ENCODE measurements around the gene KRTAP3-1. TPM values are rescaled to one million over a fixed set of nuclear protein-coding genes. Genes with fewer than 3 reads are reported as not detected.
A peak's percentile ranks its signal among the peaks of the same experiment; 100 is the strongest.
"Not testable (repeated sequence)": the region's sequence is repeated elsewhere in the genome, so short reads cannot be mapped to it uniquely, and the experiment has no call there.

The KRTAP3-1 gene
- not detected for polyA plus RNA-seq (ENCODE audit: insufficient read length in 3 of 3)
- long read RNA-seq, donor 1, result 0 reads
- long read RNA-seq, donor 2, result 0 reads
- long read RNA-seq, donor 3, result 0 reads
- long read RNA-seq, donor 4, result 0 reads
- long read RNA-seq, donor 5, result 0 reads
- long read RNA-seq, donor 6, result 0 reads
- long read RNA-seq, donor 7, result 0 reads
- long read RNA-seq, donor 8, result 0 reads
- long read RNA-seq, donor 9, partial matches to known transcripts, result 0 of 1 reads
- long read RNA-seq, donor 9, other reads (novel, unspliced or antisense), result 0 of 1 reads
- long read RNA-seq, donor 10, result 0 reads
- long read RNA-seq, donor 11, result 0 reads
- long read RNA-seq, donor 12, result 0 reads
- long read RNA-seq, donor 13, result 0 reads
- long read RNA-seq, donor 14, result 0 reads
- long read RNA-seq, donor 15, result 0 reads
- long read RNA-seq, donor 16, result 0 reads

- no peak for DNase-seq (ENCODE audit: extremely low read depth in 1 of 11, low read depth in 9 of 11, low spot score in 4 of 11)
These were observed at the start of gene KRTAP3-1 for GRCh38 chr17:41008811-41009210. Gene KRTAP3-1 (minus strand): TSS chr17:41009128. CDS start chr17:41009074, 54 bp downstream.

GRCh38 chr17:41057547-41057946, 48.6 kb upstream of the KRTAP3-1 start:
- no peak for DNase-seq (ENCODE audit: extremely low read depth in 1 of 11, low read depth in 9 of 11, low spot score in 4 of 11)

- not testable (repeated sequence) for DNase-seq (ENCODE audit: extremely low read depth in 1 of 11, low read depth in 9 of 11, low spot score in 4 of 11)
These were observed 46.2 kb upstream of the KRTAP3-1 start, which contains the start of gene KRTAP2-2 for GRCh38 chr17:41055130-41055529. Gene KRTAP2-2 (minus strand): TSS chr17:41055230. CDS start chr17:41055211, 19 bp downstream.

GRCh38 chr17:41054556-41054955, 45.6 kb upstream of the KRTAP3-1 start:
- not testable (repeated sequence) for DNase-seq (ENCODE audit: extremely low read depth in 1 of 11, low read depth in 9 of 11, low spot score in 4 of 11)

GRCh38 chr17:41054025-41054424, 45.1 kb upstream of the KRTAP3-1 start:
- peak in 6 of 11 donors; percentile 6 to 29 (median 21) for DNase-seq (ENCODE audit: extremely low read depth in 1 of 11, low read depth in 9 of 11, low spot score in 4 of 11)

- no peak for DNase-seq (ENCODE audit: extremely low read depth in 1 of 11, low read depth in 9 of 11, low spot score in 4 of 11)
These were observed 43.6 kb upstream of the KRTAP3-1 start for GRCh38 chr17:41052566-41052965.

GRCh38 chr17:41049110-41049509, 40.2 kb upstream of the KRTAP3-1 start:
- no peak for DNase-seq (ENCODE audit: extremely low read depth in 1 of 11, low read depth in 9 of 11, low spot score in 4 of 11)

GRCh38 chr17:41048441-41048840, 39.5 kb upstream of the KRTAP3-1 start:
- no peak for DNase-seq (ENCODE audit: extremely low read depth in 1 of 11, low read depth in 9 of 11, low spot score in 4 of 11)

GRCh38 chr17:41046735-41047465, 38.0 kb upstream of the KRTAP3-1 start, which contains the start of gene KRTAP2-1:
Gene KRTAP2-1 (minus strand): TSS chr17:41047316. CDS start chr17:41047267, 49 bp downstream.
- not testable (repeated sequence) for DNase-seq (ENCODE audit: extremely low read depth in 1 of 11, low read depth in 9 of 11, low spot score in 4 of 11)

- no peak for DNase-seq (ENCODE audit: extremely low read depth in 1 of 11, low read depth in 9 of 11, low spot score in 4 of 11)
These were observed 34.0 kb upstream of the KRTAP3-1 start for GRCh38 chr17:41042953-41043352.

GRCh38 chr17:41040783-41041571, 32.0 kb upstream of the KRTAP3-1 start, which contains the start of gene KRTAP1-1:
Gene KRTAP1-1 (minus strand): TSS chr17:41041450. CDS start chr17:41041397, 53 bp downstream.
- not testable (repeated sequence) for DNase-seq (ENCODE audit: extremely low read depth in 1 of 11, low read depth in 9 of 11, low spot score in 4 of 11)

- no peak for DNase-seq (ENCODE audit: extremely low read depth in 1 of 11, low read depth in 9 of 11, low spot score in 4 of 11)
These were observed 29.0 kb upstream of the KRTAP3-1 start for GRCh38 chr17:41037853-41038350.

- DNase-seq (ENCODE audit: extremely low read depth in 1 of 11, low read depth in 9 of 11, low spot score in 4 of 11), result not testable (repeated sequence)
These were observed 25.5 kb upstream of the KRTAP3-1 start, which contains the start of gene KRTAP1-3 for GRCh38 chr17:41034346-41034935. Gene KRTAP1-3 (minus strand): TSS chr17:41034874. CDS start chr17:41034821, 53 bp downstream.

- no peak for DNase-seq (ENCODE audit: extremely low read depth in 1 of 11, low read depth in 9 of 11, low spot score in 4 of 11)
These were observed 20.8 kb upstream of the KRTAP3-1 start, which contains the start of gene KRTAP1-4 for GRCh38 chr17:41029633-41030245. Gene KRTAP1-4 (minus strand): TSS chr17:41030195. CDS start chr17:41030078, 117 bp downstream.

- DNase-seq (ENCODE audit: extremely low read depth in 1 of 11, low read depth in 9 of 11, low spot score in 4 of 11), result no peak
These were observed 18.0 kb upstream of the KRTAP3-1 start, which contains the start of gene KRTAP1-5 for GRCh38 chr17:41026715-41027471. Gene KRTAP1-5 (minus strand): TSS chr17:41027208. CDS start chr17:41027155, 53 bp downstream.

- no peak for DNase-seq (ENCODE audit: extremely low read depth in 1 of 11, low read depth in 9 of 11, low spot score in 4 of 11)
These were observed 15.8 kb upstream of the KRTAP3-1 start for GRCh38 chr17:41024697-41025096.

- no peak for DNase-seq (ENCODE audit: extremely low read depth in 1 of 11, low read depth in 9 of 11, low spot score in 4 of 11)
These were observed 11.4 kb upstream of the KRTAP3-1 start for GRCh38 chr17:41020336-41020735.
